Stimulated activated CD8-positive, alpha-beta memory T cell treated with anti-CD3 and anti-CD28 coated beads, Interleukin-4, amount 100 ng/mL, for 1 hour (primary cell): ENCODE measurements around the gene EZH2.

Experiments used
- DNase-seq, 2 donors: peaks; one replicate each; pipeline ENCODE4 v3.0.0-alpha.2; 2020; ENCODE audit warnings: low read depth in 2 of 2, low spot score in 1 of 2

EZH2 gene

GRCh38 chr7:148901178-148901577 is 17.1 kb upstream of the EZH2 start:
- no peak for DNase-seq

GRCh38 chr7:148898845-148899484 is 14.9 kb upstream of the EZH2 start:
- DNase-seq: no peak

- no peak for DNase-seq
Measured at GRCh38 chr7:148894591-148894990, 10.5 kb upstream of the EZH2 start.

- DNase-seq: no peak
Measured at GRCh38 chr7:148893071-148893470, 9.0 kb upstream of the EZH2 start.

GRCh38 chr7:148888300-148888699 is 4.2 kb upstream of the EZH2 start:
- DNase-seq: no peak

- DNase-seq: no peak
Measured at GRCh38 chr7:148886844-148887243, 2.8 kb upstream of the EZH2 start.

- DNase-seq: peak; percentile 80 to 86
Measured at GRCh38 chr7:148884299-148885022, 370 bp upstream of the EZH2 start.

- peak; percentile 24 to 40 for DNase-seq
Measured at GRCh38 chr7:148883266-148884048, 634 bp downstream of the EZH2 start.

GRCh38 chr7:148882841-148883265 is 1.2 kb downstream of the EZH2 start:
- no peak for DNase-seq

GRCh38 chr7:148882192-148882591 is 1.9 kb downstream of the EZH2 start:
- no peak for DNase-seq

- no peak for DNase-seq
Measured at GRCh38 chr7:148878317-148878716, 5.8 kb downstream of the EZH2 start.

- DNase-seq: no peak
Measured at GRCh38 chr7:148877517-148877916, 6.6 kb downstream of the EZH2 start.

GRCh38 chr7:148872188-148872587 is 11.9 kb downstream of the EZH2 start:
- DNase-seq: no peak

GRCh38 chr7:148871551-148871950 is 12.5 kb downstream of the EZH2 start:
- no peak for DNase-seq

- no peak for DNase-seq
Measured at GRCh38 chr7:148871030-148871429, 13.1 kb downstream of the EZH2 start.

- no peak for DNase-seq
Measured at GRCh38 chr7:148868378-148868674, 15.8 kb downstream of the EZH2 start.

GRCh38 chr7:148867596-148868377 is 16.3 kb downstream of the EZH2 start:
- no peak for DNase-seq

- DNase-seq: no peak
Measured at GRCh38 chr7:148866362-148866761, 17.7 kb downstream of the EZH2 start.

GRCh38 chr7:148865283-148865682 is 18.8 kb downstream of the EZH2 start:
- no peak for DNase-seq

- no peak for DNase-seq
Measured at GRCh38 chr7:148863324-148863723, 20.8 kb downstream of the EZH2 start.

- DNase-seq: no peak
Measured at GRCh38 chr7:148862481-148862880, 21.6 kb downstream of the EZH2 start.
